Liver (tissue), 9 donors: ENCODE results near the gene HMX1. TPM values are rescaled to one million over a fixed set of nuclear protein-coding genes. Genes with fewer than 3 reads are reported as not detected.

Experiments
- DNase-seq: peaks from one replicate; pipeline ENCODE4 v3.0.0-alpha.2; 2017; ENCODE audit warnings: low spot score
- H3K27ac ChIP-seq, 2 donors: one replicate each; pipeline ENCODE4 v1.7.0; 2013; ENCODE audit warnings: inconsistent platforms in 2 of 2, low read length in 2 of 2, control low read depth in 1 of 2, low read depth in 1 of 2, mild to moderate bottlenecking in 1 of 2
- H3K27me3 ChIP-seq, 4 donors: one replicate each; pipeline versions ENCODE4 v1.6.1 to v1.7.0; 2013; ENCODE audit warnings: low read length in 3 of 4, inconsistent platforms in 1 of 4, mild to moderate bottlenecking in 1 of 4, moderate library complexity in 1 of 4; ENCODE audit not compliant: control insufficient read depth in 4 of 4, insufficient read depth in 4 of 4
- H3K36me3 ChIP-seq, 4 donors: one replicate each; pipeline versions ENCODE4 v1.6.1 to v1.7.0; 2013; ENCODE audit warnings: low read length in 3 of 4, mild to moderate bottlenecking in 3 of 4, low read depth in 1 of 4, moderate library complexity in 1 of 4; ENCODE audit not compliant: control insufficient read depth in 4 of 4, insufficient read depth in 3 of 4
- H3K4me1 ChIP-seq, 4 donors: one replicate each; pipeline versions ENCODE4 v1.6.1 to v1.7.0; 2013; ENCODE audit warnings: low read length in 3 of 4, mild to moderate bottlenecking in 3 of 4, moderate library complexity in 1 of 4; ENCODE audit not compliant: control insufficient read depth in 4 of 4, insufficient read depth in 4 of 4
- H3K4me3 ChIP-seq, 3 donors: one replicate each; pipeline versions ENCODE4 v1.6.1 to v1.7.0; 2013; ENCODE audit warnings: low read length in 3 of 3, control low read depth in 1 of 3, low read depth in 1 of 3, mild to moderate bottlenecking in 1 of 3
- H3K9ac ChIP-seq, 2 donors: one replicate each; pipeline ENCODE4 v1.7.0; 2013; ENCODE audit warnings: low read length in 2 of 2, mild to moderate bottlenecking in 2 of 2, moderate library complexity in 2 of 2, control low read depth in 1 of 2, low read depth in 1 of 2
- H3K9me3 ChIP-seq, 4 donors: one replicate each; pipeline versions ENCODE4 v1.6.1 to v1.7.0; 2013; ENCODE audit warnings: low read length in 3 of 4; ENCODE audit not compliant: control insufficient read depth in 4 of 4
- FOXA1 ChIP-seq: IDR thresholded peaks from 2 replicates; pipeline ENCODE4 v1.6.1; 2016; ENCODE audit warnings: antibody characterized with exemption
- GABPA ChIP-seq, 2 donors: IDR thresholded peaks in 1 of 2; conservative IDR thresholded peaks in 1 of 2; 2 replicates each; pipeline ENCODE4 v1.6.1; 2016; ENCODE audit warnings: antibody characterized with exemption in 2 of 2, mild to moderate bottlenecking in 1 of 2, moderate library complexity in 1 of 2
- HNF4A ChIP-seq, 2 donors: conservative IDR thresholded peaks; 2 replicates each; pipeline ENCODE4 v1.6.1; 2016; ENCODE audit warnings: antibody characterized with exemption in 2 of 2, mild to moderate bottlenecking in 2 of 2
- HNF4G ChIP-seq: IDR thresholded peaks from 2 replicates; pipeline ENCODE4 v1.6.1; 2016; ENCODE audit warnings: antibody characterized with exemption
- NR2F2 ChIP-seq: IDR thresholded peaks from 2 replicates; pipeline ENCODE4 v1.6.1; 2016; ENCODE audit warnings: antibody characterized with exemption
- RAD21 ChIP-seq, 2 donors: IDR thresholded peaks; 2 replicates each; pipeline ENCODE4 v1.6.1; 2016; ENCODE audit warnings: antibody characterized with exemption in 2 of 2, mild to moderate bottlenecking in 2 of 2
- REST ChIP-seq: IDR thresholded peaks from 2 replicates; pipeline ENCODE4 v1.6.1; 2016; ENCODE audit warnings: antibody characterized with exemption, mild to moderate bottlenecking
- RXRA ChIP-seq, 2 donors: IDR thresholded peaks; 2 replicates each; pipeline ENCODE4 v1.6.1; 2017 to 2018; ENCODE audit warnings: antibody characterized with exemption in 2 of 2, mild to moderate bottlenecking in 1 of 2
- SP1 ChIP-seq: IDR thresholded peaks from 2 replicates; pipeline ENCODE4 v1.6.1; 2018; ENCODE audit warnings: antibody characterized with exemption, mild to moderate bottlenecking
- TAF1 ChIP-seq: conservative IDR thresholded peaks from 2 replicates; pipeline ENCODE4 v1.6.1; 2016; ENCODE audit warnings: antibody characterized with exemption, mild to moderate bottlenecking
- WGBS: extraction: QIAGEN DNeasy Blood & Tissue Kit; methylation state at CpG from one replicate; pipeline ENCODE4 v1.1.7; 2013; 5-methylcytosine and 5-hydroxymethylcytosine counted together
- polyA plus RNA-seq, 2 donors: library from polyadenylated mRNA; stranded (reverse) in 1 of 2; unstranded in 1 of 2; fragments of 200-250 nt in 1 of 2; fragments of >200 nt in 1 of 2; fragmentation: Nextera tagmentation in 1 of 2; extraction: Ambion mirVana in 1 of 2; gene quantifications; one replicate each; pipeline versions ENCODE4 v1.2.1 to v1.2.3, GENCODE V29; 2013 to 2015
- total RNA-seq, 2 donors: library from RNA; depleted of rRNA; stranded (reverse); fragments of >200 nt; gene quantifications; one replicate each; pipeline ENCODE4 v1.2.3, GENCODE V29; 2014
- TF ChIP-seq, protein P1 (sequence below): IDR thresholded peaks from 2 replicates; pipeline ENCODE4 v1.6.1; 2016; ENCODE audit warnings: antibody characterized with exemption
- TF ChIP-seq, protein P2 (sequence below): fragments of 150-350 bp; IDR thresholded peaks from 2 replicates; pipeline ENCODE4 v1.5.1; 2017; ENCODE audit warnings: improper control_type of control experiment, low read depth, low read length; ENCODE audit not compliant: missing input control
- TF ChIP-seq, protein P3 (sequence below): IDR thresholded peaks from 2 replicates; pipeline ENCODE4 v1.6.1; 2016; ENCODE audit warnings: antibody characterized with exemption
- donor health status: healthy.
- donor health status: healthy.
- donor health status: healthy.
- donor health status: healthy.
- donor health status: healthy.

HMX1 gene
- total and polyA plus RNA-seq, 4 donors = not detected

- no peak for DNase-seq
- WGBS = 73% methylated on average over 10 of the region's 10 CpGs
- H3K27me3 ChIP-seq = peaks cover 0 to 4% (median 0%) of the 10 kb centered on the region in 4 donors
- H3K9me3 ChIP-seq = peaks cover 0 to 4% (median 2%) of the 10 kb centered on the region in 4 donors
- no peaks in the 10 kb centered on the region for H3K4me1 ChIP-seq
- no peak overlapping the region for H3K4me3 ChIP-seq
- no peak overlapping the region for H3K27ac ChIP-seq
- TF ChIP-seq REST = no peak
- no peak for TF ChIP-seq RXRA (IDR thresholded peaks at IDR 0.05)
- TF ChIP-seq GABPA (IDR thresholded peaks at IDR 0.05 in 1 of 2, conservative IDR thresholded peaks at IDR 0.05 in 1 of 2) = no peak
- TF ChIP-seq, protein P1, sequence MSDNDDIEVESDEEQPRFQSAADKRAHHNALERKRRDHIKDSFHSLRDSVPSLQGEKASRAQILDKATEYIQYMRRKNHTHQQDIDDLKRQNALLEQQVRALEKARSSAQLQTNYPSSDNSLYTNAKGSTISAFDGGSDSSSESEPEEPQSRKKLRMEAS = no peak
- TF ChIP-seq, protein P2, sequence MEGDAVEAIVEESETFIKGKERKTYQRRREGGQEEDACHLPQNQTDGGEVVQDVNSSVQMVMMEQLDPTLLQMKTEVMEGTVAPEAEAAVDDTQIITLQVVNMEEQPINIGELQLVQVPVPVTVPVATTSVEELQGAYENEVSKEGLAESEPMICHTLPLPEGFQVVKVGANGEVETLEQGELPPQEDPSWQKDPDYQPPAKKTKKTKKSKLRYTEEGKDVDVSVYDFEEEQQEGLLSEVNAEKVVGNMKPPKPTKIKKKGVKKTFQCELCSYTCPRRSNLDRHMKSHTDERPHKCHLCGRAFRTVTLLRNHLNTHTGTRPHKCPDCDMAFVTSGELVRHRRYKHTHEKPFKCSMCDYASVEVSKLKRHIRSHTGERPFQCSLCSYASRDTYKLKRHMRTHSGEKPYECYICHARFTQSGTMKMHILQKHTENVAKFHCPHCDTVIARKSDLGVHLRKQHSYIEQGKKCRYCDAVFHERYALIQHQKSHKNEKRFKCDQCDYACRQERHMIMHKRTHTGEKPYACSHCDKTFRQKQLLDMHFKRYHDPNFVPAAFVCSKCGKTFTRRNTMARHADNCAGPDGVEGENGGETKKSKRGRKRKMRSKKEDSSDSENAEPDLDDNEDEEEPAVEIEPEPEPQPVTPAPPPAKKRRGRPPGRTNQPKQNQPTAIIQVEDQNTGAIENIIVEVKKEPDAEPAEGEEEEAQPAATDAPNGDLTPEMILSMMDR = no peak
- no peak for TF ChIP-seq HNF4A (conservative IDR thresholded peaks at IDR 0.05)
- TF ChIP-seq HNF4G = no peak
- no peak for TF ChIP-seq RAD21 (IDR thresholded peaks at IDR 0.05)
- no peak for TF ChIP-seq NR2F2
- no peak for TF ChIP-seq FOXA1
- TF ChIP-seq, protein P3, sequence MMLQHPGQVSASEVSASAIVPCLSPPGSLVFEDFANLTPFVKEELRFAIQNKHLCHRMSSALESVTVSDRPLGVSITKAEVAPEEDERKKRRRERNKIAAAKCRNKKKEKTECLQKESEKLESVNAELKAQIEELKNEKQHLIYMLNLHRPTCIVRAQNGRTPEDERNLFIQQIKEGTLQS = no peak
- no peak for TF ChIP-seq SP1
- TF ChIP-seq TAF1 = no peak
- H3K9ac ChIP-seq = no peak overlapping the region
- H3K36me3 ChIP-seq = no peaks in the 10 kb centered on the region
These were observed 31.4 kb downstream of the HMX1 start for GRCh38 chr4:8840006-8840793.

GRCh38 chr4:8838961-8839431, 32.6 kb downstream of the HMX1 start:
- Histone ChIP-seq H3K9ac (no peak overlapping the region), H3K27ac (no peak overlapping the region), H3K9me3 (peaks cover 0 to 4% (median 2%) of the 10 kb centered on the region in 4 donors), H3K4me3 (no peak overlapping the region), H3K4me1 (no peaks in the 10 kb centered on the region), H3K36me3 (no peaks in the 10 kb centered on the region), H3K27me3 (peaks cover 0 to 4% (median 0%) of the 10 kb centered on the region in 4 donors)
- DNase-seq = no peak
- WGBS = 80% methylated on average over 22 of the region's 22 CpGs
- TF ChIP-seq FOXA1 (no peak), NR2F2 (no peak), GABPA (IDR thresholded peaks at IDR 0.05 in 1 of 2, conservative IDR thresholded peaks at IDR 0.05 in 1 of 2) (no peak)
